ENCODE results near the gene LDLRAD4.

Gene LDLRAD4

GRCh38 chr18:13576598-13576997 lies 358.0 kb downstream of the LDLRAD4 start:
- no peak for TF ChIP-seq L3MBTL2 (conservative IDR thresholded peaks at IDR 0.05)
- ChIA-PET CTCF (no interaction called here), POLR2A (no interaction called here)
- no peak for DNase-seq (ENCODE audit: extremely low spot score)

- CTCF ChIA-PET = no interaction called here
- POLR2A ChIA-PET = no interaction called here
- no peak for TF ChIP-seq PKNOX1 (IDR thresholded peaks at IDR 0.05)
- no peak for TF ChIP-seq FOXK2 (IDR thresholded peaks at IDR 0.05)
- no peak for TF ChIP-seq TARDBP (IDR thresholded peaks at IDR 0.05)
- no peak for TF ChIP-seq FOXM1 (IDR thresholded peaks at IDR 0.05; ENCODE audit: borderline replicate concordance)
- no peak for TF ChIP-seq SP1 (IDR thresholded peaks at IDR 0.05)
- TF ChIP-seq ELF4 (IDR thresholded peaks at IDR 0.05) = no peak
- TF ChIP-seq NFRKB (IDR thresholded peaks at IDR 0.05) = no peak
- no peak for TF ChIP-seq SUZ12 (IDR thresholded peaks at IDR 0.05)
- TF ChIP-seq BHLHE40 (IDR thresholded peaks at IDR 0.05; ENCODE audit: borderline replicate concordance) = no peak
- TF ChIP-seq LEF1 (IDR thresholded peaks at IDR 0.05; ENCODE audit: borderline replicate concordance) = no peak
- TF ChIP-seq HDGF (IDR thresholded peaks at IDR 0.05; ENCODE audit: borderline replicate concordance) = no peak
- no peak for TF ChIP-seq L3MBTL2 (conservative IDR thresholded peaks at IDR 0.05)
- no peak for TF ChIP-seq ARNT (IDR thresholded peaks at IDR 0.05)
- no peak for DNase-seq (ENCODE audit: extremely low spot score)
These were observed 358.6 kb downstream of the LDLRAD4 start for GRCh38 chr18:13577091-13577697.

GRCh38 chr18:13577781-13578180 lies 359.2 kb downstream of the LDLRAD4 start:
- POLR2A ChIA-PET = no interaction called here
- TF ChIP-seq SUZ12 (IDR thresholded peaks at IDR 0.05) = no peak
- no peak for TF ChIP-seq PKNOX1 (IDR thresholded peaks at IDR 0.05)
- TF ChIP-seq ZNF384 (IDR thresholded peaks at IDR 0.05) = no peak
- TF ChIP-seq FOXM1 (IDR thresholded peaks at IDR 0.05; ENCODE audit: borderline replicate concordance) = no peak
- TF ChIP-seq NFRKB (IDR thresholded peaks at IDR 0.05) = no peak
- no peak for TF ChIP-seq LEF1 (IDR thresholded peaks at IDR 0.05; ENCODE audit: borderline replicate concordance)
- TF ChIP-seq HDGF (IDR thresholded peaks at IDR 0.05; ENCODE audit: borderline replicate concordance) = no peak
- no peak for TF ChIP-seq BHLHE40 (IDR thresholded peaks at IDR 0.05; ENCODE audit: borderline replicate concordance)
- TF ChIP-seq ARNT (IDR thresholded peaks at IDR 0.05) = no peak
- no peak for TF ChIP-seq FOXA1 (IDR thresholded peaks at IDR 0.05)
- TF ChIP-seq L3MBTL2 (conservative IDR thresholded peaks at IDR 0.05) = no peak
- no peak for TF ChIP-seq FOXK2 (IDR thresholded peaks at IDR 0.05)
- no peak for TF ChIP-seq SP1 (IDR thresholded peaks at IDR 0.05)
- no peak for TF ChIP-seq CTBP1 (IDR thresholded peaks at IDR 0.05; ENCODE audit: borderline replicate concordance)
- no peak for TF ChIP-seq TARDBP (IDR thresholded peaks at IDR 0.05)
- CTCF ChIA-PET = no interaction called here
- DNase-seq (ENCODE audit: extremely low spot score) = no peak

GRCh38 chr18:13578400-13578799 lies 359.8 kb downstream of the LDLRAD4 start:
- no peak for TF ChIP-seq CTBP1 (IDR thresholded peaks at IDR 0.05; ENCODE audit: borderline replicate concordance)
- TF ChIP-seq FOXA1 (IDR thresholded peaks at IDR 0.05) = no peak
- no peak for TF ChIP-seq TARDBP (IDR thresholded peaks at IDR 0.05)
- no peak for TF ChIP-seq SP1 (IDR thresholded peaks at IDR 0.05)
- no peak for TF ChIP-seq ARNT (IDR thresholded peaks at IDR 0.05)
- TF ChIP-seq LEF1 (IDR thresholded peaks at IDR 0.05; ENCODE audit: borderline replicate concordance) = no peak
- TF ChIP-seq FOXM1 (IDR thresholded peaks at IDR 0.05; ENCODE audit: borderline replicate concordance) = no peak
- no peak for TF ChIP-seq ZNF384 (IDR thresholded peaks at IDR 0.05)
- TF ChIP-seq FOXK2 (IDR thresholded peaks at IDR 0.05) = no peak
- POLR2A ChIA-PET = no interaction called here
- CTCF ChIA-PET = no interaction called here
- DNase-seq (ENCODE audit: extremely low spot score) = no peak

GRCh38 chr18:13579874-13580273 lies 361.3 kb downstream of the LDLRAD4 start:
- CTCF ChIA-PET = no interaction called here
- TF ChIP-seq SP1 (IDR thresholded peaks at IDR 0.05) = no peak
- no peak for TF ChIP-seq PKNOX1 (IDR thresholded peaks at IDR 0.05)
- TF ChIP-seq ARNT (IDR thresholded peaks at IDR 0.05) = no peak
- TF ChIP-seq BHLHE40 (IDR thresholded peaks at IDR 0.05; ENCODE audit: borderline replicate concordance) = no peak
- TF ChIP-seq FOXK2 (IDR thresholded peaks at IDR 0.05) = no peak
- TF ChIP-seq FOXA1 (IDR thresholded peaks at IDR 0.05) = no peak
- no peak for TF ChIP-seq NFRKB (IDR thresholded peaks at IDR 0.05)
- DNase-seq (ENCODE audit: extremely low spot score) = no peak
- POLR2A ChIA-PET = no interaction called here

GRCh38 chr18:13580351-13580750 lies 361.8 kb downstream of the LDLRAD4 start:
- DNase-seq (ENCODE audit: extremely low spot score) = no peak
- POLR2A ChIA-PET = no interaction called here
- CTCF ChIA-PET = no interaction called here
- TF ChIP-seq L3MBTL2 (conservative IDR thresholded peaks at IDR 0.05) (no peak), BHLHE40 (IDR thresholded peaks at IDR 0.05; ENCODE audit: borderline replicate concordance) (no peak), FOXK2 (IDR thresholded peaks at IDR 0.05) (no peak), NFRKB (IDR thresholded peaks at IDR 0.05) (no peak), FOXA1 (IDR thresholded peaks at IDR 0.05) (no peak), FOXM1 (IDR thresholded peaks at IDR 0.05; ENCODE audit: borderline replicate concordance) (no peak), LEF1 (IDR thresholded peaks at IDR 0.05; ENCODE audit: borderline replicate concordance) (no peak), SUZ12 (IDR thresholded peaks at IDR 0.05) (no peak), SP1 (IDR thresholded peaks at IDR 0.05) (no peak), ZNF384 (IDR thresholded peaks at IDR 0.05) (no peak), ELF4 (IDR thresholded peaks at IDR 0.05) (no peak), HDGF (IDR thresholded peaks at IDR 0.05; ENCODE audit: borderline replicate concordance) (no peak), TARDBP (IDR thresholded peaks at IDR 0.05) (no peak), ARNT (IDR thresholded peaks at IDR 0.05) (no peak), PKNOX1 (IDR thresholded peaks at IDR 0.05) (no peak), CTBP1 (IDR thresholded peaks at IDR 0.05; ENCODE audit: borderline replicate concordance) (no peak)

Data from HEK293T (cell line).